GM23248 (cell line): ENCODE data around the gene APOH. TPM values are rescaled to one million over a fixed set of nuclear protein-coding genes. Genes with fewer than 3 reads are reported as not detected.

Source experiments
- DNase-seq: peaks from one replicate; pipeline ENCODE4 v3.0.0-alpha.2; 2015
- H2AFZ ChIP-seq: fragments of 200-600 bp; sonication (generic); 2 replicates; pipeline ENCODE4 v1.6.1; 2016; ENCODE audit warnings: antibody characterized with exemption
- H3F3A ChIP-seq: fragments of 200-600 bp; sonication (generic); 2 replicates; pipeline ENCODE4 v1.6.1; 2016; ENCODE audit warnings: mild to moderate bottlenecking, antibody characterized with exemption, mixed run types; ENCODE audit not compliant: insufficient read depth
- H3K27ac ChIP-seq: fragments of 200-600 bp; sonication (generic); 2 replicates; pipeline ENCODE4 v1.5.1; 2016; ENCODE audit warnings: mild to moderate bottlenecking
- H3K27me3 ChIP-seq: fragments of 200-600 bp; sonication (generic); replicated peaks from 2 replicates; pipeline ENCODE4 v1.6.1; 2016; ENCODE audit warnings: mild to moderate bottlenecking; ENCODE audit not compliant: insufficient read depth
- H3K36me3 ChIP-seq: fragments of 200-600 bp; sonication (generic); 2 replicates; pipeline ENCODE4 v1.6.1; 2016; ENCODE audit warnings: low read depth, mild to moderate bottlenecking
- H3K4me1 ChIP-seq: fragments of 200-600 bp; sonication (generic); 2 replicates; pipeline ENCODE4 v1.6.1; 2016; ENCODE audit warnings: mild to moderate bottlenecking; ENCODE audit not compliant: insufficient read depth
- H3K4me2 ChIP-seq: fragments of 200-600 bp; sonication (generic); one replicate; pipeline ENCODE4 v1.6.1; 2016; ENCODE audit warnings: mild to moderate bottlenecking; ENCODE audit not compliant: unreplicated experiment
- H3K4me3 ChIP-seq: fragments of 200-600 bp; sonication (generic); 2 replicates; pipeline ENCODE4 v1.5.1; 2016; ENCODE audit warnings: mild to moderate bottlenecking
- H3K79me2 ChIP-seq: fragments of 200-600 bp; sonication (generic); 2 replicates; pipeline ENCODE4 v1.6.1; 2016; ENCODE audit warnings: mild to moderate bottlenecking; ENCODE audit not compliant: insufficient read depth
- H3K9ac ChIP-seq: fragments of 200-600 bp; sonication (generic); 2 replicates; pipeline ENCODE4 v1.6.1; 2016; ENCODE audit warnings: mild to moderate bottlenecking
- H3K9me2 ChIP-seq: fragments of 200-600 bp; sonication (generic); 2 replicates; pipeline ENCODE4 v1.6.1; 2016; ENCODE audit warnings: mixed run types, mild to moderate bottlenecking, moderate library complexity; ENCODE audit not compliant: insufficient read depth
- H3K9me3 ChIP-seq: fragments of 200-600 bp; sonication (generic); one replicate; pipeline ENCODE4 v1.6.1; 2017; ENCODE audit warnings: low read depth
- H4K20me1 ChIP-seq: fragments of 200-600 bp; sonication (generic); 2 replicates; pipeline ENCODE4 v1.6.0; 2016; ENCODE audit not compliant: insufficient read depth
- EZH2 ChIP-seq: fragments of 200-600 bp; sonication (generic); IDR thresholded peaks from 2 replicates; pipeline ENCODE4 v1.6.1; 2018; ENCODE audit warnings: antibody characterized with exemption, mild to moderate bottlenecking; ENCODE audit not compliant: insufficient read depth, poor library complexity, severe bottlenecking
- EZH2phosphoT487 ChIP-seq: fragments of 200-600 bp; sonication (generic); IDR thresholded peaks from 2 replicates; pipeline ENCODE4 v1.6.1; 2018; ENCODE audit warnings: antibody characterized with exemption, moderate library complexity, mild to moderate bottlenecking, low read depth; ENCODE audit not compliant: insufficient read depth
- WGBS, 2 experiments: methylation state at CpG; one replicate each; pipeline ENCODE4 v1.1.6; 2015 to 2017; ENCODE audit warnings: low lambda C conversion rate in 2 of 2, low coverage in 1 of 2; ENCODE audit errors: missing lambda C conversion rate in 2 of 2; 5-methylcytosine and 5-hydroxymethylcytosine counted together
- in situ Hi-C: fragments of 300-500 bp; cut with MboI; formaldehyde crosslinking; loops from 2 replicates; pipeline ENCODE4 v1.15.0; 2020
- polyA plus RNA-seq: library from polyadenylated mRNA; unstranded; fragments of >200 nt; fragmentation: Nextera tagmentation; extraction: Ambion mirVana; gene quantifications from 2 replicates; pipeline ENCODE4 v1.2.1, GENCODE V29; 2016
- total RNA-seq: library from RNA; depleted of rRNA; stranded (reverse); fragments of >200 nt; shearing (Covaris generic); gene quantifications from 2 replicates; pipeline ENCODE4 v1.2.3, GENCODE V29; 2014

APOH gene
- total and polyA plus RNA-seq, 2 experiments from 2014 or later: not detected

DNA sequence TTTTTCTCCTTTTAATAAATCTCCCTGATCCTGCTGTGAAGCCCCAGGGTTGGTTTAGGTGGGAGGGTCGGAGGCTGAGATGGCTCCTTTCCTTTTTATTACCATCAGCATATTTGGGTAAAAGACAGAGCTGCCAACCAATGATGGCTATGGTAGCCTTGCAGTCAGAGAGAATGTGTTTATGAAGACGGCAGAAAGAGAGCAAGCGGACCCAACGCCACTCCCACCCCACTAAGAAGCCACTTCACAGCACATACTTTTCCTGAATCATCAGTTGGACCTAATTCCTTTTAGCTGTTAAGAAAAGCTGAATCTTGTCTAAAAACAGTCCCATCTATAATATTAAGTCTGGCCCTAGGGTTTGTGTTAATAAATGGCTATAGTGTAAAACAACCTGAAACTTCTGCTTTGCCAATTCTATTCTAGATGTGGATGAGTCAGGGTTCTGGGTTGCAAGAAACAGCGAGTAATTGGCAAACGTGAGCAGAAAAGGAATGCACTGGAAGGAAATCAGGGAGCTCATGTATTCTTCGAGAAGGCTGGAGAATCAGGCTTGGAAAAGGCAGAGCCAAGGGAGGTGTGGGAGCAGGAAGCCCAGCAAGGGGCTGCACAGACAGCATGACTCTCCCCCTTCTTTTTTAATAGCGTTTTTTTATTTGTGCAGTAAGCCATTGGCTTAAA lies 39.2 kb upstream of the APOH start:
- Histone ChIP-seq H3K4me1 (peaks cover 20% of the 10 kb centered on the region), H3K4me3 (no peak overlapping the region), H3K27me3 (no peaks in the 10 kb centered on the region), H3K79me2 (no peaks in the 10 kb centered on the region), H3K27ac (no peak overlapping the region), H3K9me2 (no peaks in the 10 kb centered on the region), H3K9ac (no peak overlapping the region), H4K20me1 (no peaks in the 10 kb centered on the region), H3K36me3 (no peaks in the 10 kb centered on the region), H2AFZ (no peak overlapping the region), H3F3A (peaks cover 22% of the 10 kb centered on the region), H3K4me2 (peak overlapping the region; percentile 18), H3K9me3 (no peaks in the 10 kb centered on the region)
- 49 to 51% methylated on average over 8 of the region's 8 CpGs for WGBS, 2 experiments
- peak; percentile 94 for DNase-seq
- TF ChIP-seq EZH2phosphoT487: no peak
- in situ Hi-C loops: loop anchor here (25.0 kb wide), 1 partner anchor 294 kb away; no protein-coding TSS in a partner anchor

DNA sequence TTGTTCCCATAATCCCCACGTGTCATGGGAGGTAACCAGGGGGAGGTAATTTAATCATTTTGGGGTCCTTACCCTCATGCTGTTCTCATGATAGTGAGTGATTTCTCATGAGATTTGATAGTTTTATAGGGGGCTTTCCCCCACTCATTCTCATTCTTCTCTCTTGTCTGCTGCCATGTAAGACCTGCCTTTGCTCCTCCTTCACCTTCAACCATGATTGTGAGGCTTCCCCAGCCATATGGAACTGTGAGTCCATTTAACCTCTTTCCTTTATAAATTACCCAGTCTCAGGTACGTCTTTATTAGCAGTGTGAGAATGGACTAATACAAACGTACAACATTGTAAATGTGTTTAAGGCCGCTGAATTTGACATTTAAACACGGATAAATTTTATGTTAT lies 35.5 kb upstream of the APOH start:
- 89 to 90% methylated on average over 5 of the region's 5 CpGs for WGBS, 2 experiments
- Histone ChIP-seq H3K27me3 (no peaks in the 10 kb centered on the region), H3K27ac (no peak overlapping the region), H3K9me2 (no peaks in the 10 kb centered on the region), H3F3A (peaks cover 7% of the 10 kb centered on the region; the same call in 1 of the 2 replicates), H3K9me3 (no peaks in the 10 kb centered on the region), H3K4me2 (no peak overlapping the region), H3K4me1 (peaks cover 10% of the 10 kb centered on the region; the same call in 1 of the 2 replicates), H3K9ac (no peak overlapping the region), H4K20me1 (no peaks in the 10 kb centered on the region), H3K36me3 (no peaks in the 10 kb centered on the region), H2AFZ (no peak overlapping the region), H3K79me2 (no peaks in the 10 kb centered on the region), H3K4me3 (no peak overlapping the region)
- no peak for DNase-seq
- no peak for TF ChIP-seq EZH2phosphoT487
- no peak for TF ChIP-seq EZH2
- in situ Hi-C loops: loop anchor here (25.0 kb wide), 1 partner anchor 298 kb away; no protein-coding TSS in a partner anchor

DNA sequence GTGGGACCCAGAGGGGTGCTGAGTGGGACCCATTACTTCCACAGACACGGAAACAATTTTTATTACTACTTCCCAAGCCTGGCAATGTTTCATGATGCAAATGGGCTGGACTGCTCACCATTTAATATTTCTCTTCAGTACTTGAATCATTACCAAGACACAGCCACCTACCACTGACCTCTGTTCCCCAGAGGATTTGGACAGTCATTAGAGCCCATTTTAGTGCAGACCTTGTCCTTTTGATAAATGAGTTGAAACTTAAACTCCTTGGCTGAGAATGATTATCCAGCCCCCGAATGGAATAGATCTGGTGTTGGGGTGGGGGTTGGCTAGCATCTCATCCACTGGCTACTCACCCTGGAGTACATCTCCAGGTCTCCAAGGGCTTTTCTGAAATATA lies 33.6 kb upstream of the APOH start:
- WGBS, 2 experiments: 17 to 21% methylated on average over 2 of the region's 2 CpGs
- H3K9ac ChIP-seq: no peak overlapping the region
- in situ Hi-C loops: loop anchor here (25.0 kb wide), 1 partner anchor 300 kb away; no protein-coding TSS in a partner anchor

DNA sequence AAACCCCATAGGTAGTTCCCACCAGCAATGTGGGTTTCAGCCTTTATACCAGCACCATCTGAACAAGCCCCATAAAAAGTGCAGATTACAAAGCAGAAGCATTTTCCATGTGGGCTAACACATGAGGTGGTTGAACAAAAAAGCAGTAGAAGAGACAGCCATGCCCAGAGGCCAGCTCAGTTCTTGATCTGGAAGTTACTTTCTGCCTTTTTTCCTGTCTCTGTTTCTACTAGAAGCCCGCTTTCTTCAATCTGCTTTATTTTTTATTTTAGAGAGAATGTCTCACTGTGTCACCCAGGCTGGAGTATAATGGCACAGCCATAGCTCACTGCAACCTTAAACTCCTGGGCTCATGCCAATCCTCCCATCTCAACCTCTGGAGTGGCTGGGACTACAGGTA lies 31.5 kb upstream of the APOH start:
- H3K27me3 ChIP-seq: no peaks in the 10 kb centered on the region
- no peaks in the 10 kb centered on the region for H3K9me3 ChIP-seq
- no peak overlapping the region for H3K9ac ChIP-seq
- no peak for DNase-seq
- no peak overlapping the region for H3K4me2 ChIP-seq
- H3K27ac ChIP-seq: no peak overlapping the region
- no peaks in the 10 kb centered on the region for H3K4me1 ChIP-seq
- TF ChIP-seq EZH2phosphoT487 (no peak), EZH2 (no peak)
- in situ Hi-C loops: loop anchor here (25.0 kb wide), 1 partner anchor 302 kb away; no protein-coding TSS in a partner anchor
- no peaks in the 10 kb centered on the region for H3K36me3 ChIP-seq
- H3K9me2 ChIP-seq: no peaks in the 10 kb centered on the region
- H3K4me3 ChIP-seq: no peak overlapping the region
- no peak overlapping the region for H2AFZ ChIP-seq
- H3F3A ChIP-seq: no peaks in the 10 kb centered on the region
- H4K20me1 ChIP-seq: no peaks in the 10 kb centered on the region
- H3K79me2 ChIP-seq: no peaks in the 10 kb centered on the region
- 100% methylated on average over 1 of the region's 1 CpG for WGBS, 2 experiments

More for the DNA sequence above, 33.6 kb upstream of the APOH start:
- H3K27me3 ChIP-seq: no peaks in the 10 kb centered on the region
- no peaks in the 10 kb centered on the region for H3F3A ChIP-seq
- no peak for TF ChIP-seq EZH2
- no peak for TF ChIP-seq EZH2phosphoT487
- H3K9me3 ChIP-seq: no peaks in the 10 kb centered on the region
- no peak overlapping the region for H3K4me3 ChIP-seq
- no peaks in the 10 kb centered on the region for H3K9me2 ChIP-seq
- H3K79me2 ChIP-seq: no peaks in the 10 kb centered on the region
- H3K4me1 ChIP-seq: no peaks in the 10 kb centered on the region; the same call in 1 of the 2 replicates
- H2AFZ ChIP-seq: no peak overlapping the region
- H3K4me2 ChIP-seq: no peak overlapping the region
- no peak for DNase-seq
- no peaks in the 10 kb centered on the region for H3K36me3 ChIP-seq
- H3K27ac ChIP-seq: no peak overlapping the region
- no peaks in the 10 kb centered on the region for H4K20me1 ChIP-seq
